C4-2B (cell line): ENCODE results near the gene LEPROT.

Experiments used
- ZFX ChIP-seq: fragments of 450-650 bp; IDR thresholded peaks from 2 replicates; pipeline ENCODE4 v1.6.1; 2017
- TF ChIP-seq, protein P1 (sequence below): fragments of 450-650 bp; conservative IDR thresholded peaks from 2 replicates; pipeline ENCODE4 v1.5.1; 2017; ENCODE audit warnings: mild to moderate bottlenecking

DNA sequence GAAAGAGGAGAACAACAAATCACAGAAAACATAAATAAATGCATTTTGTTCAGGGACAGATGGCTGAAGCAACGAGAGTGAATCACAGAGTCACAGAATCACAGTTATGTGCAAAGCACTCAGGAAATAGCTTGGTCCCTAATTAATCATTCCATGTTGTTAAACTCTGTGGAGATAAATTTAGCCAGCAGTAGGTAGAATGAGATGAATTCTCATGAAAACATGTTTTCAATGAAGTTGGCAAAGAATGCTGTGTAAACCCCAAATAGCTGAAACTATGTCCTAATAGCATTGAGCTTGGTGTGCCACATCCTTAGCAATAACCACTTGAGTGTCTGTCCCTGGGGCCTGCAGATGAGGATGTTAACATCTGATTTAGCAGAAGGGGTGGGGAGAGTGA lies 20.4 kb downstream of the LEPROT start:
- TF ChIP-seq, protein P1, sequence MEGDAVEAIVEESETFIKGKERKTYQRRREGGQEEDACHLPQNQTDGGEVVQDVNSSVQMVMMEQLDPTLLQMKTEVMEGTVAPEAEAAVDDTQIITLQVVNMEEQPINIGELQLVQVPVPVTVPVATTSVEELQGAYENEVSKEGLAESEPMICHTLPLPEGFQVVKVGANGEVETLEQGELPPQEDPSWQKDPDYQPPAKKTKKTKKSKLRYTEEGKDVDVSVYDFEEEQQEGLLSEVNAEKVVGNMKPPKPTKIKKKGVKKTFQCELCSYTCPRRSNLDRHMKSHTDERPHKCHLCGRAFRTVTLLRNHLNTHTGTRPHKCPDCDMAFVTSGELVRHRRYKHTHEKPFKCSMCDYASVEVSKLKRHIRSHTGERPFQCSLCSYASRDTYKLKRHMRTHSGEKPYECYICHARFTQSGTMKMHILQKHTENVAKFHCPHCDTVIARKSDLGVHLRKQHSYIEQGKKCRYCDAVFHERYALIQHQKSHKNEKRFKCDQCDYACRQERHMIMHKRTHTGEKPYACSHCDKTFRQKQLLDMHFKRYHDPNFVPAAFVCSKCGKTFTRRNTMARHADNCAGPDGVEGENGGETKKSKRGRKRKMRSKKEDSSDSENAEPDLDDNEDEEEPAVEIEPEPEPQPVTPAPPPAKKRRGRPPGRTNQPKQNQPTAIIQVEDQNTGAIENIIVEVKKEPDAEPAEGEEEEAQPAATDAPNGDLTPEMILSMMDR = no peak
- no peak for TF ChIP-seq ZFX
